H9 (cell line): ENCODE results near the gene G6PC2. TPM values are rescaled to one million over a fixed set of nuclear protein-coding genes. Genes with fewer than 3 reads are reported as not detected.

Experiments
- DNase-seq: peaks from one replicate; pipeline ENCODE4 v3.0.0-alpha.2; 2017
- H2AFZ ChIP-seq: one replicate; pipeline ENCODE4 v1.6.1; 2013; ENCODE audit warnings: mild to moderate bottlenecking, low read length, control low read depth, moderate library complexity
- H2AK5ac ChIP-seq: 2 replicates; pipeline ENCODE4 v1.6.1; 2013; ENCODE audit warnings: low read length, control low read depth, mixed read lengths; ENCODE audit not compliant: insufficient read length
- H2BK120ac ChIP-seq: one replicate; pipeline ENCODE4 v1.6.1; 2013; ENCODE audit warnings: low read depth, mild to moderate bottlenecking, low read length, control low read depth, inconsistent platforms; ENCODE audit not compliant: poor library complexity, severe bottlenecking
- H2BK12ac ChIP-seq: 2 replicates; pipeline ENCODE4 v1.6.1; 2013; ENCODE audit warnings: low read length, control low read depth, mixed read lengths, low read depth; ENCODE audit not compliant: insufficient read length
- H2BK15ac ChIP-seq: 2 replicates; pipeline ENCODE4 v1.6.1; 2013; ENCODE audit warnings: low read depth, low read length, control low read depth
- H2BK20ac ChIP-seq: one replicate; pipeline ENCODE4 v1.6.1; 2013; ENCODE audit warnings: low read depth, mild to moderate bottlenecking, low read length, control low read depth, inconsistent platforms; ENCODE audit not compliant: poor library complexity, severe bottlenecking
- H2BK5ac ChIP-seq: 2 replicates; pipeline ENCODE4 v1.6.1; 2013; ENCODE audit warnings: low read length, control low read depth, mixed read lengths; ENCODE audit not compliant: insufficient read length
- H3K14ac ChIP-seq: 2 replicates; pipeline ENCODE4 v1.6.1; 2013; ENCODE audit warnings: low read length, control low read depth; ENCODE audit not compliant: insufficient read depth
- H3K18ac ChIP-seq: 2 replicates; pipeline ENCODE4 v1.6.1; 2013; ENCODE audit warnings: low read depth, mild to moderate bottlenecking, mixed read lengths, low read length, control low read depth; ENCODE audit not compliant: insufficient read length
- H3K23ac ChIP-seq: 2 replicates; pipeline ENCODE4 v1.6.1; 2013; ENCODE audit warnings: low read length, control low read depth, mixed read lengths, low read depth; ENCODE audit not compliant: insufficient read length
- H3K23me2 ChIP-seq: 2 replicates; pipeline ENCODE4 v1.6.1; 2013; ENCODE audit warnings: low read depth, mild to moderate bottlenecking, mixed read lengths, low read length, control low read depth; ENCODE audit not compliant: insufficient read length, poor library complexity, severe bottlenecking
- H3K27ac ChIP-seq: 2 replicates; pipeline ENCODE4 v1.5.1; 2013; ENCODE audit warnings: low read length, control low read depth, mixed read lengths, low read depth; ENCODE audit not compliant: insufficient read length
- H3K27me3 ChIP-seq: 2 replicates; pipeline ENCODE4 v1.6.1; 2013; ENCODE audit warnings: low read length, control low read depth, inconsistent platforms; ENCODE audit not compliant: insufficient read depth
- H3K4ac ChIP-seq: 2 replicates; pipeline ENCODE4 v1.6.1; 2013; ENCODE audit warnings: low read depth, mild to moderate bottlenecking, control low read depth, inconsistent platforms, low read length, moderate library complexity
- H3K4me1 ChIP-seq: 2 replicates; pipeline ENCODE4 v1.6.1; 2013; ENCODE audit warnings: low read length, control low read depth, inconsistent platforms; ENCODE audit not compliant: insufficient read depth
- H3K4me2 ChIP-seq: 2 replicates; pipeline ENCODE4 v1.6.1; 2013; ENCODE audit warnings: low read length, control low read depth, mixed read lengths; ENCODE audit not compliant: insufficient read length, insufficient read depth
- H3K56ac ChIP-seq: 2 replicates; pipeline ENCODE4 v1.6.1; 2013; ENCODE audit warnings: low read depth, mild to moderate bottlenecking, mixed read lengths, low read length, control low read depth; ENCODE audit not compliant: insufficient read length
- H3K79me1 ChIP-seq: 2 replicates; pipeline ENCODE4 v1.6.1; 2013; ENCODE audit warnings: low read depth, mild to moderate bottlenecking, moderate library complexity, low read length, control low read depth, inconsistent platforms; ENCODE audit not compliant: insufficient read depth, poor library complexity, severe bottlenecking
- H3K79me2 ChIP-seq: 2 replicates; pipeline ENCODE4 v1.6.1; 2013; ENCODE audit warnings: low read length, control low read depth, inconsistent platforms; ENCODE audit not compliant: insufficient read depth
- H3K9ac ChIP-seq: 2 replicates; pipeline ENCODE4 v1.6.1; 2013; ENCODE audit warnings: low read length, control low read depth, mixed read lengths; ENCODE audit not compliant: insufficient read length; ENCODE audit errors: extremely low read depth
- H3K9me3 ChIP-seq: one replicate; pipeline ENCODE4 v1.6.1; 2013; ENCODE audit warnings: low read depth, low read length, inconsistent platforms; ENCODE audit not compliant: control insufficient read depth
- H3T11ph ChIP-seq: one replicate; pipeline ENCODE4 v1.6.1; 2013; ENCODE audit warnings: mild to moderate bottlenecking, low read length, control low read depth, inconsistent platforms
- H4K20me1 ChIP-seq: one replicate; pipeline ENCODE4 v1.6.1; 2013; ENCODE audit not compliant: control insufficient read depth, insufficient read length, insufficient read depth
- H4K5ac ChIP-seq: 2 replicates; pipeline ENCODE4 v1.6.1; 2013; ENCODE audit warnings: low read depth, mild to moderate bottlenecking, mixed read lengths, low read length, control low read depth; ENCODE audit not compliant: insufficient read length
- H4K8ac ChIP-seq: replicated peaks from 2 replicates; pipeline ENCODE4 v1.6.1; 2013; ENCODE audit warnings: low read length, control low read depth, mixed read lengths, low read depth; ENCODE audit not compliant: insufficient read length
- H4K91ac ChIP-seq: 2 replicates; pipeline ENCODE4 v1.6.1; 2013; ENCODE audit warnings: low read depth, mild to moderate bottlenecking, moderate library complexity, mixed read lengths, low read length, control low read depth; ENCODE audit not compliant: insufficient read length
- H3K27ac Mint-ChIP-seq, 3 experiments: 2 replicates in 2 of 3; 3 replicates in 1 of 3; pipeline ENCODE4 v1.8.0; 2020 to 2021; ENCODE audit warnings: mixed read lengths in 3 of 3, mild to moderate bottlenecking in 1 of 3, moderate library complexity in 1 of 3
- H3K27me3 Mint-ChIP-seq: 2 replicates; pipeline ENCODE4 v1.8.0; 2021; ENCODE audit warnings: low read depth, mild to moderate bottlenecking, moderate library complexity, mixed read lengths
- H3K36me3 Mint-ChIP-seq, 3 experiments: 2 replicates in 2 of 3; 3 replicates in 1 of 3; pipeline ENCODE4 v1.8.0; 2020 to 2021; ENCODE audit warnings: low read depth in 3 of 3, mixed read lengths in 3 of 3; ENCODE audit not compliant: insufficient read depth in 1 of 3
- H3K4me1 Mint-ChIP-seq, 2 experiments: 2 replicates each; pipeline ENCODE4 v1.8.0; 2020; ENCODE audit warnings: mixed read lengths in 2 of 2
- H3K4me3 Mint-ChIP-seq, 2 experiments: 2 replicates in 1 of 2; 3 replicates in 1 of 2; pipeline ENCODE4 v1.8.0; 2020 to 2021; ENCODE audit warnings: mild to moderate bottlenecking in 2 of 2, mixed read lengths in 2 of 2, moderate library complexity in 1 of 2
- H3K9me3 Mint-ChIP-seq, 2 experiments: 2 replicates in 1 of 2; 3 replicates in 1 of 2; pipeline ENCODE4 v1.8.0; 2020; ENCODE audit warnings: mild to moderate bottlenecking in 2 of 2, mixed read lengths in 2 of 2, moderate library complexity in 1 of 2
- WGBS: extraction: QIAGEN DNeasy Blood & Tissue Kit; methylation state at CpG from one replicate; pipeline ENCODE4 v1.1.7; 2013; ENCODE audit warnings: missing lambda C conversion rate, low lambda C conversion rate, mixed read lengths; ENCODE audit not compliant: insufficient read length; ENCODE audit errors: extremely low coverage; 5-methylcytosine and 5-hydroxymethylcytosine counted together
- total RNA-seq: library from RNA; stranded (reverse); gene quantifications from 2 replicates; pipeline ENCODE4 v1.2.1, GENCODE V29; 2021
- TF ChIP-seq, protein P1 (sequence below): fragments of 200-600 bp; sonication (generic); conservative IDR thresholded peaks from 3 replicates; pipeline ENCODE4 v1.8.0; 2021; ENCODE audit warnings: antibody characterized with exemption, mild to moderate bottlenecking

Gene G6PC2
- total RNA-seq, 1 experiment from 2014 or later = not detected

DNA sequence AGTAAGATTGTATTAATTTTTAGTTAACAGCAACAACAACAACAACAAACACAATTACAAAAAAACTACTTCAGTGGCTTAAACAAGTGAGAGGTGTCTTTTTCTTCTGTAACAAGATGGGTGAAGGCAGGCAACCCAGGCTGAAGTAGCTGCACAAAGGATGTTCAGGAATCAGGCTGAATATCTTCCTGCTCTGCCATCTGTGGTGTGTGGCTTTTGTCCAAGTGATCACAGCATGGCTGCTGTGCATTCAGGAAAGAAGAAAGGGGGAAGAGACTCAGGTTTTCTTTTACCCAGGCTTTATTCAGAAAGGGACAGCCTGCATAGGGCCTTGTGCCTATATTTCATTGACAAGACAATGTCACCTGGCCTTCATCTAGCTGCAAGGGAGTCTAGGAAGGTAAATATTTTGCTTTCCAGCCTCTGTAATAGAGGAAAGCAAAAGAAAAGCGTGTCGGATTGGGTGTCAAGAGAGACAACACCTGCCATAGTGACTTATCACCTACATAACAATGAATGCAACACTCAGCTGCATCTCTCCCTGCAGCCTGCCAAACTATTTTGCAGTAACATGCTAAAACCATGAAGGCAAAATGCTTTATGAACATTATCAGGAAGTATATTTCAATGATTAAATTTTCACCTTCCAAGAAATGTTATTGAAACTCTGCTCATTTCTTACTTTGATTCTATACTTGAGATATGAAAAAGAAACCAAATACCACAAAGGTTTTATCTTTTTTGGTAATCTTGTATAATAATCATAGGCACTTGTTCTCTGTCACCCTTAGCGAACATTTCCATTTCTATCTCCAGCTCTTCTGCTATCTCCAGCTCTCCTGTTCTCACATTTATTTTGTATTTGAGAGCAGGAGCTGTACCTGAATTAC is 14.6 kb downstream of the G6PC2 start:
- Histone ChIP-seq H3K14ac (no peak overlapping the region), H2BK20ac (no peak overlapping the region), H3K27me3 (no peaks in the 10 kb centered on the region; the same call in 1 of the 2 replicates), H3K79me2 (no peaks in the 10 kb centered on the region), H3K56ac (no peak overlapping the region), H4K91ac (no peak overlapping the region), H3K4ac (no peak overlapping the region), H3K9ac (no peak overlapping the region), H2BK12ac (no peak overlapping the region), H2BK120ac (no peak overlapping the region), H3K27ac (no peak overlapping the region), H3K4me1 (peaks cover 10% of the 10 kb centered on the region), H3T11ph (no peak overlapping the region), H3K23me2 (no peaks in the 10 kb centered on the region), H4K5ac (no peak overlapping the region), H4K20me1 (no peaks in the 10 kb centered on the region), H3K4me2 (no peak overlapping the region), H3K18ac (no peak overlapping the region), H2AK5ac (no peak overlapping the region), H2BK5ac (no peak overlapping the region), H2BK15ac (no peak overlapping the region), H4K8ac (no peak overlapping the region), H3K9me3 (no peaks in the 10 kb centered on the region), H3K79me1 (no peaks in the 10 kb centered on the region), H2AFZ (no peak overlapping the region), H3K23ac (no peak overlapping the region)
- TF ChIP-seq, protein P1, sequence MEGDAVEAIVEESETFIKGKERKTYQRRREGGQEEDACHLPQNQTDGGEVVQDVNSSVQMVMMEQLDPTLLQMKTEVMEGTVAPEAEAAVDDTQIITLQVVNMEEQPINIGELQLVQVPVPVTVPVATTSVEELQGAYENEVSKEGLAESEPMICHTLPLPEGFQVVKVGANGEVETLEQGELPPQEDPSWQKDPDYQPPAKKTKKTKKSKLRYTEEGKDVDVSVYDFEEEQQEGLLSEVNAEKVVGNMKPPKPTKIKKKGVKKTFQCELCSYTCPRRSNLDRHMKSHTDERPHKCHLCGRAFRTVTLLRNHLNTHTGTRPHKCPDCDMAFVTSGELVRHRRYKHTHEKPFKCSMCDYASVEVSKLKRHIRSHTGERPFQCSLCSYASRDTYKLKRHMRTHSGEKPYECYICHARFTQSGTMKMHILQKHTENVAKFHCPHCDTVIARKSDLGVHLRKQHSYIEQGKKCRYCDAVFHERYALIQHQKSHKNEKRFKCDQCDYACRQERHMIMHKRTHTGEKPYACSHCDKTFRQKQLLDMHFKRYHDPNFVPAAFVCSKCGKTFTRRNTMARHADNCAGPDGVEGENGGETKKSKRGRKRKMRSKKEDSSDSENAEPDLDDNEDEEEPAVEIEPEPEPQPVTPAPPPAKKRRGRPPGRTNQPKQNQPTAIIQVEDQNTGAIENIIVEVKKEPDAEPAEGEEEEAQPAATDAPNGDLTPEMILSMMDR = no peak
- peaks cover 0 to 11% (median 5%) of the 10 kb centered on the region in 3 experiments; a peak in 4 of 7 replicates for H3K36me3 Mint-ChIP-seq
- no peak overlapping the region for H3K4me3 Mint-ChIP-seq
- H3K27me3 Mint-ChIP-seq = no peaks in the 10 kb centered on the region
- peaks cover 7 to 9% of the 10 kb centered on the region in 2 experiments for H3K9me3 Mint-ChIP-seq
- DNase-seq = no peak
- H3K4me1 Mint-ChIP-seq = peaks cover 40 to 41% of the 10 kb centered on the region in 2 experiments
- no peak overlapping the region for H3K27ac Mint-ChIP-seq
- no CpG with 5 or more reads among the region's 3 CpGs for WGBS
